DMS114 treated with DMSO at 0.1 percent for 48 hours (cell line): ENCODE data around the gene OST4.
"Not testable (repeated sequence)": the region's sequence is repeated elsewhere in the genome, so short reads cannot be mapped to it uniquely, and the experiment has no call there.

Experiments
- DNase-seq: peaks from one replicate; lab custom pipeline; 2025; ENCODE audit not compliant: unreplicated experiment; lab: John Stamatoyannopoulos, UW

OST4 gene

DNA sequence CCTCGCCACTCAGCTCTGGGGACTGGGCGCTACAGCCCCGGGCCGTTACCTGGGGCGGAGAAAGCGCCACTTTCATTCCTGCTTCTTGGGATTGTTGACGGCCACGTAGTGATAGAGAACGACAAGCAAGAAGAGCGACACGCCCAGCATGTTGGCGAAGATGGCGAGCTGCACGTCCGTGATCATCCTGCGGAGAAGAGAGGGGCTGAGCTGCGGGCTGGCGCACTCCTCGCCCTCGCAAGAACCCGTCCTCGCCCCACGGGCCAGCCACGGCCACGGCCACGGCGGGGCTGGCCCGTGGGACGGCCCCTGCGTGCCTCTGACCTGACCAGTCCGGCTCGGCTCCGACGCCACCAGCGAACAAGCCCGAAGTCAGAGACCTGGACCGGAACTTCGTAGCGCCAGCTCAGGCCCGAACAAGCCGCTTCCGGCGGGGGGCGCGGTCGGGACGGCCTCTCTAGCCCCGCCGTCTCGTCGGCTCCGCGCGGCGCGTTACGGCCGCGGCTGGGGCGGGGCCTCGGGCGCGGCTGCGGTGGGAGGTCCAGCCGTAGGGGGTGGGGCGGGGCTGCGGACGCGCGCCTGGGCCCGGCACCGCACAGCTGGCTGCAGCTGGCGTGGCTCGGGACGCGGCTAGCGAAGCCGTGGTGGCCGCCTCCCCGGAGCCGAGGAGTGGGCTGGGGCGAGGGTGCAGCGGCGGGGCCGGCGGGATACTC lies at the start of gene OST4:
Gene OST4, minus strand, starts transcription at position 378 of the 713 bp plus-strand sequence.
- peak; percentile 69 for DNase-seq

- not testable (repeated sequence) for DNase-seq
Observed at GRCh38 chr2:27119330-27119670, 47.8 kb upstream of the OST4 start.

DNA sequence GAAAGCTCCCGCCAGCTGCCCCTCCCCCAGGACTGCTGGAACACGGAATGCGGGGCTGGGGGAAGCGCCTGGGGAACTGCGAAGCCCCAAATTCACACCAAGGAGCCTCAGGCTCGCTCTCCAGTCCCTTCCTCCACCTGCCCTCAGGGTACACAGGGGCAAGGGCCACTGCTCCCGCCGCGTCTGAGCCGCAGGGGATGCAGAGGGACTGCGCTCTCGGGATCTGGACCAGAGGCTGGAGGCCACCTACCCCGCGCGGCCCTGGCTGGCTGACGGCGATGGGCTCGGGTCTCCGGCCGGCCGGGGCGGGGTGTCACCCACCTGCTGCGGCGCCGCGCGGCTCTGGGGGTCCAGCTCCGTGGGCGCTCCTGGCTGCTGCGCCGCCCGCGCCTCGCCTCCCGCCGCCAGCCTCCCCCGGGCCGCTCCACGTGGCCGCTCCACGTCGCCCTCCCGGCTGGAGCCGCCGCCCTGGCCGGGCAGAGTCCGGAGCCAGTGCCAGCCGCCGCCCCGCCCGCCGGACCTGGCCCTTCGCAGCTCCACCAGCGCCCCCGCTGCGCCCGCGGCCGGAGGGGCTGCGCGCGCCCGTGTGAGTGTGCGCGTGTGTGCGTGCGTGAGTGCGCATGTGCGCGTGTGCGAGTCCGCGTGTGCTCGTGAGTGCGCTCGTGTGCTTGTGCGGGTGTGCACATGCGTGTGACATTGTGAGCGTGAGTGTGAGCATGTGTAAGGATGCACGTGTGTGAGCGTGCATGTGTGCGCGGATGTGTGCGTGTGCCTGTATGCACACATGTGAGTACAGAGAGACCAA lies 47.3 kb upstream of the OST4 start, which contains the start of gene CGREF1:
Gene CGREF1, minus strand, starts transcription at position 604 of the 805 bp plus-strand sequence. CDS start 14,762 bp downstream, outside the sequence.
- DNase-seq, result no peak

GRCh38 chr2:27117995-27118524 lies 46.6 kb upstream of the OST4 start:
- no peak for DNase-seq

GRCh38 chr2:27115519-27115918 lies 44.1 kb upstream of the OST4 start:
- no peak for DNase-seq

- not testable (repeated sequence) for DNase-seq
Observed at GRCh38 chr2:27111392-27112078, 40.1 kb upstream of the OST4 start.

DNA sequence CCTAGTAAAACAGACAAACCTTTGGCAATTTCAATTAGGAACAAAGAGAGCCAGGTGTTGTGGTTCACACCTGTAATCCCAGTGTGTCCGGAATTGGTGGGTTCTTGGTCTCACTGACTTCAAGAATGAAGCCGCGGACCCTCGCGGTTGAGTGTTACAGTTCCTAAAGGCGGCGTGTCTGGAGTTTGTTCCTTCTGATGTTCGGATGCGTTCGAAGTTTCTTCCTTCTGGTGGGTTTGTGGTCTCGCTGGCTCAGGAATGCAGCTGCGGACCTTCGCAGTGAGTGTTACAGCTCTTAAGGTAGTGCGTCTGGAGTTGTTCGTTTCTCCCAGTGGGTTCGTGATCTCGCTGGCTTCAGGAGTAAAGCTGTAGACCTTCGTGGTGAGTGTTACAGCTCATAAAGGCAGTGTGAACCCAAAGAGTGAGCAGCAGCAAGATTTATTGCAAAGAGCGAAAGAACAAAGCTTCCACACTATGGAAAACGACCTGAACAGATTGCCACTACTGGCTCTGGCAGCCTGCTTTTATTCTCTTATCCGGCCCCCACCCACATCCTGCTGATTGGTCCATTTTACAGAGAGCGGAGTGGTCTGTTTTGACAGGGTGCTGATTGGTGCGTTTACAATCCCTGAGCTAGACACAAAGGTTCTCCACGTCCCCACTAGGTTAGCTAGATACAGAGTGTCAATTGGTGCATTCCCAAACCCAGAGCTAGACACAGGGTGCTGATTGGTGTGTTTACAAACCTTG lies 39.3 kb upstream of the OST4 start:
- not testable (repeated sequence) for DNase-seq

DNA sequence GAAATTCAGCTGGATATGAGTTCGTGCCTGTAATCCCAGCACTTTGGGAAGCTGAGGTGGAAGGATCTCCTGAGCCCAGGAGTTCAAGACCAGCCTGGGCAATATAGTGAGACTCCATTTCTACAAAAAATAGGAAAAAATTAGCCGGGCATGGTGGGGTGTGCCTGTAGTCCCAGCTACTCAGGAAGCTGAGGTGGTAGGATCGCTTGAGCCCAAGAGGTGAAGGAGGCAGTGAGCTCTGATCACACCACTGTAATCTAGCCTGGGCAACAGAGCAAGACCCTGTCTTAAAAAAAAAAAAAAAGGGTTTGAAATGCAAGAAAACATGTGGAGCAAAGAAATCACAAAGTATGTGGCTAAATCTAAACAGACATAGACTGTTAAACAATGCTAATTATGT lies 37.6 kb upstream of the OST4 start:
- DNase-seq, result no peak

- no peak for DNase-seq
Observed at GRCh38 chr2:27108221-27108620, 36.8 kb upstream of the OST4 start.

- DNase-seq, result no peak
Observed at GRCh38 chr2:27105981-27106380, 34.5 kb upstream of the OST4 start.

DNA sequence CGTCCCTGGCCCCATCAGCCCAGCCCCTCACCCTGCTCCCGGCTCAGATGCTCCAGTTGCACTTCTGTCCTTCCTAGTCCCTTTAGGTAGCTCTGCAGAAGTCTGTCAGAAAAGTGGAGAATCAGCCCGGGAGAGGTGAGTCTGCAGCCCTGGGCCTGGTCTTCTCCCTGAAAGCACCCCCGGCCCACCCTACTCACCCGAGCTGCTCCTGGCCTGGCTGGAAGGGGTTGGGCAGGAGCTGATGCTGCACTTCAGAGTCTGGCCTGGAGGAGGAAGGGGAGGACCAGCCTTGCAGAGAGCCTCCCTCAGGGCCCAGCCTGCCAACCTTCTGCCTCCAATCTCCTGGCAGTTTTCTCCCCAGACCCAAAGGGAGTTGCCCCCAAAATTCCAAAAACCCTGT lies 30.9 kb upstream of the OST4 start:
- DNase-seq, result no peak

DNA sequence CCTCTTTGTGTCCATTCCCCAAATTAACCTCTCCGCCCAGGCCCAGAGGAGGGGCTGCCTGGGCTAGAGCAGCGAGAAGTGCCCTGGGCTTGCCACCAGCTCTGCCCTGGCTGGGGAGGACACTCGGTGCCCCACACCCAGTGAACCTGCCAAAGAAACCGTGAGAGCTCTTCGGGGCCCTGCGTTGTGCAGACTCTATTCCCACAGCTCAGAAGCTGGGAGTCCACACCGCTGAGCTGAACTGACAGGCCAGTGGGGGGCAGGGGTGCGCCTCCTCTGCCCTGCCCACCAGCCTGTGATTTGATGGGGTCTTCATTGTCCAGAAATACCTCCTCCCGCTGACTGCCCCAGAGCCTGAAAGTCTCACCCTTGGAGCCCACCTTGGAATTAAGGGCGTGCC lies 28.6 kb upstream of the OST4 start:
- no peak for DNase-seq

DNA sequence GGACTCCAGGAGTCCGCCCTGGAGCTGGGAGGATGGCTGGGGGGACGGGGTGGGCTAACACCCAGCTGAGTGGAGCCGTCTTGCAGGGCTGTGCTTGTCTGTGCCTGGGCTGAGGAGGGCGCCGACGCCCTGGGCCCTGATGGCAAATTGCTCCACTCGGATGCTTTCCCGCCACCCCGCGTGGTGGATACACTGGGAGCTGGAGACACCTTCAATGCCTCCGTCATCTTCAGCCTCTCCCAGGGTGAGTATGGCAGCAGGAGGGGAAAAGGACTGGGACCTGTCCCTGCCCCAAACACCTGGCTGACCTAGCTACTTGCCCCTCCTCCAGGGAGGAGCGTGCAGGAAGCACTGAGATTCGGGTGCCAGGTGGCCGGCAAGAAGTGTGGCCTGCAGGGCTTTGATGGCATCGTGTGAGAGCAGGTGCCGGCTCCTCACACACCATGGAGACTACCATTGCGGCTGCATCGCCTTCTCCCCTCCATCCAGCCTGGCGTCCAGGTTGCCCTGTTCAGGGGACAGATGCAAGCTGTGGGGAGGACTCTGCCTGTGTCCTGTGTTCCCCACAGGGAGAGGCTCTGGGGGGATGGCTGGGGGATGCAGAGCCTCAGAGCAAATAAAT lies 28.0 kb upstream of the OST4 start:
- DNase-seq, result no peak

DNA sequence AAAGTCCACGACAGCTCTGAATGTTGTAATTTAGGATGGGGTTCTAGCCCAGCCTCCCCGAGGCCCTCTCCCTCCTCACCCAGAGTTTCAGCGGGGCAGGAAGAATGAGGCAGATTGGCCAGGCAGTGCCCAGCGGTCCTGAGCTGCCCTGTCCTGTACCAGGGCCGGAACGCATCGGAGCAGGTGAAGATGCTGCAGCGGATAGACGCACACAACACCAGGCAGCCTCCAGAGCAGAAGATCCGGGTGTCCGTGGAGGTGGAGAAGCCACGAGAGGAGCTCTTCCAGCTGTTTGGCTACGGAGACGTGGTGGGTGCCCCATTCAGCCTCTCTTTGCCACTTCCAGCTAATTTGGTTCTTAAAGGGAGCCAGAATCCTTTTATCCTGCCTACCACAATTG lies 25.9 kb upstream of the OST4 start:
- no peak for DNase-seq

DNA sequence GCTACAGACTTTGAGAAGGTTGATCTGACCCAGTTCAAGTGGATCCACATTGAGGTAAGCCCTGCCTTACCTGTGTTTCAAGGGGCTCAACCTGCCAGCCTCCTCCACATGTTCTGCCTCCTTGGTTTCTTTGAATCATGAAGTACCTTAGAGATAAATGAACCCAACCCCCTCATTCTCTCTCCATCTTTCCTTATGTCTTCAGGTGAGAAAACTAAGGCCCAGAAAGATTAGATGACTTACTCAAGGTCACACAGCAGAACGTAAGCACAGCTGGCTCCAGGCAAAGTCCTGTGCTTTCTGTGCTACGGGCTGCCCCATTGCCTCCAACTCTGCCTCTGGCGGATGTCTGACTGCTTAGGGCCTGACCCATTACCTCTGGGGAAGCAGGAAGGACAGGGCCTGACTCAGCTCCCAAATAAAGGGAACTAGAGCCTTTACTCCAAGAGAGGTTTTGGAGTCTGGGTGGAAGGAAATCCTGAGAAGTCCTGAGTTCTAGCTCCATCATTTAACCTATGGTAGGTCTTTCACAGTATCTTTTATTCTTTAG lies 25.4 kb upstream of the OST4 start:
- no peak for DNase-seq

- DNase-seq, result peak; percentile 7
Observed at GRCh38 chr2:27095745-27096651, 24.5 kb upstream of the OST4 start.

DNA sequence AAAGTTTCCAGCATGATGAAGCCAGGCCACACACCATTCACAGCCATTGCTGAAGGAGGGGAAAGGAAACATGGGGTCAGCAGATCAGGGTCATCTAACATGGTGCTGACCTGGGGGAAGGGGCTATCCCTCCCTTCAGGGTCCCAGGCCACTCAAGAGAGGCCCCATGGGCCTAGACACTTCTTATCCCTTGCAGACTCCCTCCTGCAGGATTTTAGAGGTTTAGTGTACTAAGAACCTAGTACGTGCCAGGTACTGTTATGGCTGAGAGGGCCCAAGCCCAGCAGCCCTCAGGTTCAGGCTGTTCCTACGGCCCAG lies 23.9 kb upstream of the OST4 start:
- no peak for DNase-seq

DNA sequence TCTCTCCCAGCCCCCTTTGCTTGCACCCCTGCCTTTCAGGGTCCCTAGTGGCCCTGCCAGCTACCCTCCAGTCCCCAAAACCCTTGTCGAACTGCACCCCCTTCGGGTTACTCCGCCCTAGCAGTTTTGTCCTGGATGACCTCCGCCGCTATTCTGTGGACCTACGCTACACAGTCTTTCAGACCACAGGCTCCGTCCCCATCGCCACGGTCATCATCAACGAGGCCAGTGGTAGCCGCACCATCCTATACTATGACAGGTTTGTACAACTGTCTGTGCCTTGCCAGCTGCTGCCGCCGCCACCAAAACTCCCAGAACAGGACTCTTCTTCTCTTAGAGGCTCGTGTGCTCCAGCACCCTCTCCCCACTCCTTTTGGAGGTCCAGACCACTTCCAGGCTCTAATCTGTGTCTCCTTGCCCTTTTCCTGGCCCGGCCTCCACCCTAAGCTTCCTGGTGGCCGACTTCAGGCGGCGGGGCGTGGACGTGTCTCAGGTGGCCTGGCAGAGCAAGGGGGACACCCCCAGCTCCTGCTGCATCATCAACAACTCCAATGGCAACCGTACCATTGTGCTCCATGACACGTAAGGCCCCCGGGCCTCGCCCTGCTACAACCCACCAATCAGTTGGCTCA lies 23.0 kb upstream of the OST4 start:
- no peak for DNase-seq
